Activated CD8-positive, alpha-beta T cell treated with anti-CD3 and anti-CD28 coated beads, Interleukin-2, amount 10 ng/mL, durations not matched to agents 7 days and 5 days (primary cell): ENCODE results near the gene QKI. TPM values are rescaled to one million over a fixed set of nuclear protein-coding genes. Genes with fewer than 3 reads are reported as not detected.
"Not testable (repeated sequence)": the region's sequence is repeated elsewhere in the genome, so short reads cannot be mapped to it uniquely, and the experiment has no call there.

ENCODE experiments used
- ATAC-seq: fragments of 150-1000 bp; cut with Tn5 transposase; one replicate; pipeline ENCODE4 v1.10.0; 2021; ENCODE audit warnings: moderate library complexity
- CTCF ChIA-PET: fragments of 350-600 bp; sonication (Branson Sonifier 250); formaldehyde crosslinking; loops from one replicate; lab custom pipeline; 2021; ENCODE audit warnings: antibody characterized with exemption; lab: Charles Lee
- POLR2A ChIA-PET: fragments of 350-600 bp; sonication (Branson Sonifier 250); formaldehyde crosslinking; loops from one replicate; lab custom pipeline; 2021; ENCODE audit warnings: antibody characterized with exemption; lab: Charles Lee
- DNase-seq: peaks from one replicate; pipeline ENCODE4 v3.0.0-alpha.2; 2020
- H3K27ac Mint-ChIP-seq: one replicate; pipeline ENCODE4 v1.8.0; 2021; ENCODE audit warnings: mild to moderate bottlenecking, mixed read lengths
- H3K27me3 Mint-ChIP-seq: one replicate; pipeline ENCODE4 v1.8.0; 2021; ENCODE audit warnings: low read depth, mixed read lengths
- H3K36me3 Mint-ChIP-seq: one replicate; pipeline ENCODE4 v1.8.0; 2021; ENCODE audit warnings: low read depth, mixed read lengths
- H3K4me1 Mint-ChIP-seq: one replicate; pipeline ENCODE4 v1.8.0; 2021; ENCODE audit warnings: low read depth, mixed read lengths
- H3K4me3 Mint-ChIP-seq: one replicate; pipeline ENCODE4 v1.8.0; 2021; ENCODE audit warnings: mild to moderate bottlenecking, mixed read lengths
- H3K9me3 Mint-ChIP-seq: one replicate; pipeline ENCODE4 v1.8.0; 2022; ENCODE audit warnings: mixed read lengths; ENCODE audit not compliant: insufficient read depth
- total RNA-seq, 2 experiments: library from RNA; stranded (reverse); gene quantifications; one replicate each; pipeline ENCODE4 v1.2.3, GENCODE V29; 2021

QKI gene
- total RNA-seq, 2 experiments from 2014 or later = 55.3 to 58.6 TPM

DNA sequence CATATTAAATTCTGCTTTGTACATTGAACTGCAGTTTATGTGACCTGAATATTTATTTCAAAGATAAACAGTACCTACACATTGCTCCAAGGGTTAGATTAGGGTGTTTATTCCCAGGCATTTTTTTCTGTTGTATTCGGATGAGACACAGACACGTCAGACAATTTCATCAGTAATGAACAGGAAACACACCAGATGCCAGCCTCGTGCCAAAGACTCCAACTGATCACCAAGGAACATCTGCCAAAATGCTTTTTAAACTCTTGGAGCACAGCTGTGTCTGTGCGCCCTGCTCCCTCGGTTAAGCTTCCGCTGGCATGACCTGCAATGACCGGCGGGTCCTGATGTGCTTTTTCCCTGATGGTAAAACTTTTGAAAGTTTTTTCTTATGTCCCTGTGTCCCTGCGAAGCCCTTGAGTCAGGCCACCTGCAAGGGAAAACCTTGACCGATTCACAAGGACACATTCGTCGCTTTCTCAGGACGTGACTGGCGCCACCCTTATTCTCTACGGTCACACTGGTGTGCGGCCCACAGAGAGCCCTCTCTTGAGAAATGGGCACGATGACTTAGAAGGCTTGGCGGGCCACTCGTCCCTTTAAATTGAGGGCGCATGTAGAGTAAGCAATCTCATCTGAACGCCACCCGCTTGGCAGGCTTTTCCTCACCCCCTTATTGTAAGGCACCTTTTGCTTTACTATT, 173.9 kb downstream of the QKI start:
- Mint-ChIP-seq H3K4me3 (no peak overlapping the region), H3K9me3 (peaks cover 24% of the 10 kb centered on the region), H3K36me3 (no peaks in the 10 kb centered on the region), H3K27me3 (no peaks in the 10 kb centered on the region), H3K27ac (no peak overlapping the region), H3K4me1 (no peaks in the 10 kb centered on the region)
- DNase-seq = no peak
- ChIA-PET POLR2A (no interaction called here), CTCF (no interaction called here)
- no peak for ATAC-seq

DNA sequence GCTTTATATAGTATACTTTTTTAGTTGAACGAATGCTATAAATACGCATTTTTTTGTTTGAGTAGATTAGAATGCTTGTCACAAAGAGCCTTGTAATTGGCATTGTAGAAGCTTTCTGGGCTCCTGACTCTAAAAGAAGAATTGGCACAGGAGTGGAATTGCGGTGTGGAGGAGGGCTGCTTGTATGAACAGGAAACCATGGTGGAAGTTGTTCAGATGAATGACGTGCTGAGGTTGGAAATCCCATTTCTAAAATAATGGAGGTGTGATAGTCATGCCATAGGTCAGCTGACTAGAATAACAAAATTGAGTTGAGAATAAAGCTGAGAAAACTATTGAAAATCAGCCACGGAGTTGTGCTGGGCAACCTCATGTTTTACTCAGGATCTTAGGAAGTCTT, 174.9 kb downstream of the QKI start:
- Mint-ChIP-seq H3K27ac (no peak overlapping the region), H3K9me3 (peaks cover 26% of the 10 kb centered on the region), H3K4me1 (no peaks in the 10 kb centered on the region), H3K27me3 (no peaks in the 10 kb centered on the region), H3K36me3 (no peaks in the 10 kb centered on the region), H3K4me3 (no peak overlapping the region)
- ChIA-PET POLR2A (no interaction called here), CTCF (no interaction called here)
- DNase-seq (no peak), ATAC-seq (no peak)

DNA sequence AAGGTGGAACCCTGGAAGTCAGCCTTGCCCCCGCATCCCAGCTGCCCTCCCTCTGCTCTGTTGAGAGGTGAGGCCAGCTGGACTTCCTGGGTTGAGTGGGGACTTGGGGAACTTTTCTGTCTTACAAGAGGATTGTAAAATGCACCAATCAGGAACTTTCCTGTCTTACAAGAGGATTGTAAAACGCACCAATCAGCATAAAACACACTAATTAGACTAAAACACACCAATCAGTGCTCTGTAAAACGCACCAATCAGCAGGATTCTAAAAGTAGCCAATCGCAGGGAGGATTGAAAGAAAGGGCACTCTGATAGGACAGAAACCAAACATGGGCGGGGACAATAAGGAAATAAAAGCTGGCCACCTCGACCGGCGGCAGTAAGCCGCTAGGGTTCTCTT, 175.6 kb downstream of the QKI start:
- H3K4me3 Mint-ChIP-seq, H3K27me3 Mint-ChIP-seq, POLR2A ChIA-PET, H3K27ac Mint-ChIP-seq, CTCF ChIA-PET, H3K36me3 Mint-ChIP-seq, DNase-seq, H3K4me1 Mint-ChIP-seq, ATAC-seq: not testable (repeated sequence)
- H3K9me3 Mint-ChIP-seq = peaks cover 26% of the 10 kb centered on the region

DNA sequence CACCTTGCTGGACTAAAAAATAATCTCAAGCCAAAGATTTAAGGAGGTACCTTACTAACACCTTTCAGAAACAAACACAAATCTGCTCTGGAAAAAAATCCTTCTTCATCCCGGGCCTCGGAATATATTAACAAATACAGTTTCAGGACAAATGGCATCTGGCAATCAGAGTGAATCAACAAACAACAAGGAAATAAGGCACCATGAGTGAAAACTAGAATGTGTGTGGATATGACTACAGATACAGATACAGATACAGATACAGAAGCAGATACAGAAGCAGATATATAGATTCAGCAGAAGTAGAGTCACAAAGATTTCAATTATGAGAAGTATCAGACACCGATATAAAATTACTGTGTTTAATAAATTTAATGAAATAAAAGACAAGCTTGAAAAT, 178.4 kb downstream of the QKI start:
- Mint-ChIP-seq H3K27ac (no peak overlapping the region), H3K4me1 (no peaks in the 10 kb centered on the region), H3K27me3 (peaks cover 5% of the 10 kb centered on the region), H3K36me3 (no peaks in the 10 kb centered on the region), H3K4me3 (no peak overlapping the region), H3K9me3 (peaks cover 26% of the 10 kb centered on the region)
- CTCF ChIA-PET = no interaction called here
- POLR2A ChIA-PET = no interaction called here
- DNase-seq (no peak), ATAC-seq (no peak)

DNA sequence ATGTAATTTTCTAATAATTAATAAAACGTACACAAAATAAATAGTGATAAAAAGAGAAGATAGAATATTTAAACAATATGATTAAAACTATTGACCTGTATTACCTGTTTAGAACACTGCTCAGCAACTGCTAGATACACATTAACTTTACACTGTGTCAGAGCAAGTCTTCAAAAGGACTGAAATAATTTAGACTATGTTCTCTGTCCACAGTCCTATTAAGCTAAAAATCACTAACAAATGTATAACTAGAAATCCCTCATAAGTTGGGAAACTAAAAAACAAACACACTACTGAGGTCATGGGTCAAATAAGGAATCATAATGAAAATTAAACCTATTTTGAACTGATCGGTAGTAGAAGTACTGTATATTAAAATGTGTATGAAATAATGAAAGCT, 181.7 kb downstream of the QKI start:
- ChIA-PET POLR2A (no interaction called here), CTCF (no interaction called here)
- no peaks in the 10 kb centered on the region for H3K36me3 Mint-ChIP-seq
- H3K9me3 Mint-ChIP-seq = peaks cover 9% of the 10 kb centered on the region
- no peak for ATAC-seq
- no peaks in the 10 kb centered on the region for H3K4me1 Mint-ChIP-seq
- DNase-seq = no peak
- H3K27me3 Mint-ChIP-seq = peaks cover 9% of the 10 kb centered on the region
- H3K27ac Mint-ChIP-seq = no peak overlapping the region
- no peak overlapping the region for H3K4me3 Mint-ChIP-seq

- ATAC-seq = no peak
- H3K27ac Mint-ChIP-seq = no peak overlapping the region
- H3K27me3 Mint-ChIP-seq = peaks cover 9% of the 10 kb centered on the region
- no peaks in the 10 kb centered on the region for H3K36me3 Mint-ChIP-seq
- CTCF ChIA-PET = interaction anchor here (0.7 kb wide), 1 partner anchor 41 kb away, joined by 3 read pairs; no protein-coding TSS in a partner anchor
- no peaks in the 10 kb centered on the region for H3K9me3 Mint-ChIP-seq
- no peak for DNase-seq
- no peaks in the 10 kb centered on the region for H3K4me1 Mint-ChIP-seq
- H3K4me3 Mint-ChIP-seq = no peak overlapping the region
- POLR2A ChIA-PET = no interaction called here
Observed at GRCh38 chr6:163599136-163599535, 184.6 kb downstream of the QKI start.

DNA sequence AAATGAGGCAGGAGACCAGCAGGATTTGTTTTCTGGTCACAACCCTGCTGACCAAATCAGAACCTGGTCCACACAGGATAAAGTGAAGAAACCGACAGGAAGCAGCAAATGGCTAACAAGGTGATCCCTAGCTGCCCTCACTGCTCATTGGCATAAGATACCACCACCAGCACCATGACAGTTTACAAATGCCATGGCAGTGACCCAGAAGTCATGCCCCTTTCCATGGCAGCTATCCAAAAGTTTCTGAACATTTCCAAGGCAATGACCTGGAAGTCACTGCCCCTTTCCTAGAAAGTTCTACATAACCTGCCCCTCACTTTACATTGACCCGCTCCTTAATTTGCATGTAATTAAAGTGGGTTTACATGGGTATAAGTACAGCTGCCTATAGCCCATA, 185.2 kb downstream of the QKI start:
- ATAC-seq = no peak
- no peaks in the 10 kb centered on the region for H3K36me3 Mint-ChIP-seq
- H3K4me3 Mint-ChIP-seq = no peak overlapping the region
- peaks cover 9% of the 10 kb centered on the region for H3K27me3 Mint-ChIP-seq
- ChIA-PET POLR2A (no interaction called here), CTCF (interaction anchor here (0.7 kb wide), 1 partner anchor 41 kb away, joined by 3 read pairs; no protein-coding TSS in a partner anchor)
- no peak overlapping the region for H3K27ac Mint-ChIP-seq
- no peaks in the 10 kb centered on the region for H3K4me1 Mint-ChIP-seq
- DNase-seq = no peak
- no peaks in the 10 kb centered on the region for H3K9me3 Mint-ChIP-seq

- ChIA-PET POLR2A (no interaction called here), CTCF (no interaction called here)
- no peak for ATAC-seq
- Mint-ChIP-seq H3K4me3 (no peak overlapping the region), H3K4me1 (no peaks in the 10 kb centered on the region), H3K36me3 (no peaks in the 10 kb centered on the region), H3K9me3 (no peaks in the 10 kb centered on the region), H3K27me3 (peaks cover 9% of the 10 kb centered on the region), H3K27ac (no peak overlapping the region)
- DNase-seq = no peak
Observed at GRCh38 chr6:163600331-163600730, 185.8 kb downstream of the QKI start.

DNA sequence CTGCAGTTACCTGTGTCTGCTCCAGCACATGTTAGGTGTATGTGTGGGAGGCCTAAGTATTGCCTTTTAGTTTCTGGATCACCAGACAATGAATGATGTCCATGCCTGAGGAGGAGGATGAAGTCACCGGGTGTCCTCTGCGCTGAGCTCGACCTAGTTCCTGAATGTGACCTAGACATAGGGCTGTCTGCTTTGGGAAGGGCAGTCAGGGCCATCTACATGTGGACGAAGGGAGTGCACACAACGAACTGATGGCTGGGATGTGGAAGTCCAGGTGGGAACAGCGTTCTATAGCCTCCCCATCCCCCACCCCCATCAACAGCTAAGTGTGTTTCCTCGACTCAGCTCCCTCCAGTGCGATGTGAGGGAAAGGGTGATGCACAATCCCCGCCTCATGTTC, 186.3 kb downstream of the QKI start:
- no peaks in the 10 kb centered on the region for H3K9me3 Mint-ChIP-seq
- H3K27me3 Mint-ChIP-seq = peaks cover 9% of the 10 kb centered on the region
- no peaks in the 10 kb centered on the region for H3K4me1 Mint-ChIP-seq
- no peak for DNase-seq
- no peak overlapping the region for H3K27ac Mint-ChIP-seq
- no peak overlapping the region for H3K4me3 Mint-ChIP-seq
- H3K36me3 Mint-ChIP-seq = no peaks in the 10 kb centered on the region
- CTCF ChIA-PET = no interaction called here
- ATAC-seq = no peak
- POLR2A ChIA-PET = no interaction called here

DNA sequence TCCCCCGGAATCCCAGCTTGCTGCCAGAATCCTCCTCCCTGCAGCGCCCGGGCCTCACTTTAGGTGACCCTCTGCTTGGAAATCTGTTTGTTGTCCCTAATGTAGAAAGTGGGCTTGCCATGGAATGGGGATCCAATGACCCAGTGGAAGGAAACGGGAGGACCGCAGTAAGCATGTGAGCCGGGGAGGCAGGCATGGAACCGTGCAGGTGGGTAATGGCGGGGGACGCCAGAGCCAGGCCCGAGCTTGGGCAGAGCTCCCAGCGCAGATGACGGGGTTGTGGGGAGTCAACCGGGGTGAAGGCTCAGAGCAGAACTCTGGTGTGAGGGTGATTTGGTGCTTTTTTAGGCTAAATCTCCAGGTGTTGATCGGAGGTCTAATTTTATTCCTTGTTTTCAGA, 188.3 kb downstream of the QKI start:
- no peak overlapping the region for H3K27ac Mint-ChIP-seq
- DNase-seq = no peak
- ChIA-PET POLR2A (no interaction called here), CTCF (no interaction called here)
- H3K36me3 Mint-ChIP-seq = no peaks in the 10 kb centered on the region
- H3K4me3 Mint-ChIP-seq = no peak overlapping the region
- no peaks in the 10 kb centered on the region for H3K9me3 Mint-ChIP-seq
- H3K4me1 Mint-ChIP-seq = no peaks in the 10 kb centered on the region
- no peak for ATAC-seq
- peaks cover 3% of the 10 kb centered on the region for H3K27me3 Mint-ChIP-seq

DNA sequence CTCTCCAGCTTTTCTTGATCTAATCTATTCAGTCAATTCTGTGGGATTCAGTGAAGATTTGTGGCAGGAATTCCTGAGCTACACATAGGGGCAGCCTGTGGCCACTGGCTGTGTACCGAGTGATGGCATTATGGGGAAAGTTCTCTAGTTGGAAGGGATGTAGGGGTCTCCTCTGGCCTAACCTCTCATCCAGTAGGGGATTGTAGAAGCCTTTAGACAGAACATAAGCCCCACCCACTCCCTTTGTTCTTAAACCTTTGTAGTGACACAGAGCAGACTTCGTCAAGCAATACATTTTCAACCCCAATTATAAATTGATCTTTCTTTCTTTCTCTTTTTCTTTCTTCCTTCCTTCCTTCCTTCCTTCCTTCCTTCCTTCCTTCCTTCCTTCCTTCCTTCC, 188.9 kb downstream of the QKI start:
- Mint-ChIP-seq H3K36me3 (no peaks in the 10 kb centered on the region), H3K27ac (no peak overlapping the region), H3K9me3 (no peaks in the 10 kb centered on the region), H3K27me3 (peaks cover 1% of the 10 kb centered on the region), H3K4me3 (no peak overlapping the region), H3K4me1 (no peaks in the 10 kb centered on the region)
- DNase-seq (no peak), ATAC-seq (no peak)
- POLR2A ChIA-PET = no interaction called here
- CTCF ChIA-PET = no interaction called here

- H3K4me3 Mint-ChIP-seq = no peak overlapping the region
- no peaks in the 10 kb centered on the region for H3K27me3 Mint-ChIP-seq
- DNase-seq = no peak
- CTCF ChIA-PET = no interaction called here
- ATAC-seq = no peak
- H3K36me3 Mint-ChIP-seq = no peaks in the 10 kb centered on the region
- H3K27ac Mint-ChIP-seq = no peak overlapping the region
- H3K4me1 Mint-ChIP-seq = no peaks in the 10 kb centered on the region
- POLR2A ChIA-PET = no interaction called here
- no peaks in the 10 kb centered on the region for H3K9me3 Mint-ChIP-seq
Observed at GRCh38 chr6:163605385-163606097, 191.0 kb downstream of the QKI start.
